Measurements from ENCODE around the gene FGFR2.

Gene FGFR2

DNA sequence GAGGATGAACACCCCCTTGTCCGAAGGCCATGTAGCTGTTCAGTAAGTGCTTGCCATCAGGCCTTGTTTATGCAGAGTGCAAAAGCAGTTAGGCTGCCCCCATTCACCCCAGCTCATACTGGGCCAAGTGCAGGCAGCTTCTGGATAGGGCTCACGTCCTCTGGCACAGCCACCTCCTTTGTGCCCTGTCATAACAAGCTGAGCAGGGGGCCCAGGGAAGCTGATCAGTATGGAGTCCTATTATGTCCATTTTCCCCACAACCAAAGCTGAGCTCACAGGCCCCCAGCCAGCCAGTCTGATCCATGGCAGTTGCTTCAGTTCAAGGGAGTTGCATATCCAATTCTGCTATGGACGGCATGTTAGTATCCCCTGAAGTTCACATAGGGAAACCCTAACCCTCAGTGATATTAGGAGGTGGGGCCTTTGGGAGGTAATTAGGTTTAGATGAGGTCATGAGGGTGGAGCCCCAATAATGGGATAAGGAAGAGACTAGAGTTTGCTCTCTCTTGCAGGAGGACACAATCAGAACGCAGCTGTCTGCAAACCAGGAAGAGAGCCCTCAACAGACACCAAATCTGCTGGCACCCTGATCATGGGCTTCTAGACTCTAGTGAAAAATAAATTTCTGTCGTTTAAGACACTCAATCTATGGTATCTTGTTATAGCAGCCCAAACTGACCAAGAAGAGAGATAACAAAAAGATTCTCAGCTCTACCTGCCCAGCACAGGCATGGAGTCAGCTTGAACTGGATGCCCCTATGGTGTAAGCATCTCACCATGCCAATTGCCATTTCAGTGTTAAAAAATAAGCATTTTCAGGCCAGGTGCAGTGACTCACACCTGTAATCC, 155.9 kb downstream of the FGFR2 start:
- no peak for DNase-seq

DNA sequence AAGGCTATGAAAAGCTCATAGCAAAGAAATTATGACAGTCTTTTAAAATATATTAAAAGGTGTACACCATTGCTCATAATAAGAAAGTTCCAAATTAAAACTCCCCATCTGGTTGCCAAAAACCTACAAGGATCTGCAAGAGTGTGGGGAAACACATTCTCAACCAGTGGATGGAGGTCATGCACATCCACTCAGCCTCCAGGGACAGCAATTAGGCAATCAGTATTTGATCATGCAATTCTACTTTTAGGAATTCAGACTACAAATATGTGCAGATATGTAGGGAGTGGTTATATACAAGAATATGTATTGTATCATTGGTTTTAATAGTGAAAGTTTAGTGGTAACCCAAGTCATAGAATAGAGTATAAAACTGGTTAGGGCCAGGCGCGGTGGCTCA, 157.8 kb downstream of the FGFR2 start:
- DNase-seq = no peak

DNA sequence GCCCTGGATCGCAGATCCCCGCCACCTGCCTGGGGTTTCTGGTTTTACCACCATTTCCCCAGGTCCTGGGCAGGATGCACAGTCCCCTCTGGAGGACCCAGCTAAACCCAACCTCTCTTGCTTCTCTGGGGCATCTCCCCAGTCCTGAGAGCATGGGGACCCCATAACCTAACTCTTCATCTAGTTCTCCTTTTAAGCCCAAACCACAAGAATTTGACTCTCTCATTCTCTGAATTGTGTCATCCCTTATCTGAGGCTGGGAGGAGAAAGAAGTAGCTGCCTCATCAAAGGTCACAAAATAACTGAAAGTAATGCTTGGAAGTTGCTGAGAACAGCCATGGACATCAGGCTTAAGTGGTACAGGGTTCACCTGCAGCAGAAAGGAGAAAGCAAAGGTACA, 159.9 kb downstream of the FGFR2 start:
- DNase-seq = no peak

DNA sequence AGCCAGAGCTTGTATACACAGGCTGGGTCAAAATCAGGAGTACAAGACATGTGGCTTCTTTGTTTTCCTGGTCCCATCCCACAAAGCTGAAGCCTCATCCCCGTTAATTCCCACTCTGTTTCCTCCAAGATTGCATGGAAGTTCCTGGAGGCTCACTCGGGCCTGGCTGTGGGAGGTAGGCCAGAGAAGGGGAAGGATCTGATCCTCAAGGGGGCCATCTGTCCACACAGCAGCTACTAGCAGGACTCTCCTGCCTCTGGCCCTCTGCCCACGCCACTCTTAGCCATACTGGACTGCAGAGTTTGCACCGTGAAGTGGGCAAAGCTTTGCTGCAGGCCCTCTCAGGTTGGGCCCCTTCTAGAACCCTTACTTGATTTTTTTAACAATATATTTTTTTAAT, 160.6 kb downstream of the FGFR2 start:
- DNase-seq = no peak

DNA sequence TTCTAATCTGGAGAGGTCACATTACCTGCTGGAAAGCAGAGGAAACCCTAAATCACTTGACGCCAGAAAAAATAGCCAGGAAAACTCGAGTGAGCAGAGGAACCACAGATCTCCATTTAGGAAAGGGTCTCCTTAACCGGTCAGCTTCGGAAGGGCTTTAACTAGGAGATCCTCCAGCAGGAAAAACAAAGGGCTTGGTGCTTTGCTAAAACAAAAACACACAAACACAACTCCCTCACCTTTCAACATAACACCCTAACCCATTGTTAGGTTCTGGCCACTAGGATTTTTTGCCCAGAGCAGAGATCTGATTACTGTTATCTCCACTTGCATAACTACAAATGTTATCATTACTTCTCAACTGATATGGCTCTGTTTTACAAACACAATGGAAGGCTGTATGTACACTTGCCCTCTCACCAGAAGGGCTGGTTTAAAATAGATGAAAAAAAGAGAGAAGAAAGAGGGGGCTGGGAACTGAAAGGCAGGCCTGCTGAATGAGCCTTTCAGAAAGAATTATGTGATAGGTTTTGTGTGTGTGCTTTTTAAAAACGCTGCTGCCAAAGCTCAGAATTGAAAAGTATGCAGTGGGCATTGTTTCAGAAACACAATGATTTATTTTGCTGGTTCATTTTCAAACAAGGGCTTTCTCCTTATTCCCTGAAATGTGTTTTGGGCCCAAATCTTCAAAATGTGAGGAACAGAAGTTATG, 161.5 kb downstream of the FGFR2 start:
- DNase-seq = no peak

DNA sequence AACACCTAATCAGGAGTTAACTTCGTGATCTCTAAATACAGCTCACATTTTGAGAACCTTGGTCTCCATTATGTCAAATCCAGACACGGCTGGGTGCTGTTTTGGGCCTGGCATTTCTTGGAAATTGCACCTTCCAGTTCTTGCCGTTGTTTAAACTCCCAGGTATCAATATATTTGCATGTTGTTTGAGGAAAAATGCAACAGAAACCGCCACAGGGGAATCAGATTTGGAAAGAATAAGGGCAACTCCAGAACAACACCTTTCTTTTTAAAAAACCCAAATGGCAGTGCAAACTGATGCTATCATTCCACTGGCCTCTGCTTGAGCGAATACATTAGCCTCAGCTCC, 162.0 kb downstream of the FGFR2 start:
- no peak for DNase-seq

DNA sequence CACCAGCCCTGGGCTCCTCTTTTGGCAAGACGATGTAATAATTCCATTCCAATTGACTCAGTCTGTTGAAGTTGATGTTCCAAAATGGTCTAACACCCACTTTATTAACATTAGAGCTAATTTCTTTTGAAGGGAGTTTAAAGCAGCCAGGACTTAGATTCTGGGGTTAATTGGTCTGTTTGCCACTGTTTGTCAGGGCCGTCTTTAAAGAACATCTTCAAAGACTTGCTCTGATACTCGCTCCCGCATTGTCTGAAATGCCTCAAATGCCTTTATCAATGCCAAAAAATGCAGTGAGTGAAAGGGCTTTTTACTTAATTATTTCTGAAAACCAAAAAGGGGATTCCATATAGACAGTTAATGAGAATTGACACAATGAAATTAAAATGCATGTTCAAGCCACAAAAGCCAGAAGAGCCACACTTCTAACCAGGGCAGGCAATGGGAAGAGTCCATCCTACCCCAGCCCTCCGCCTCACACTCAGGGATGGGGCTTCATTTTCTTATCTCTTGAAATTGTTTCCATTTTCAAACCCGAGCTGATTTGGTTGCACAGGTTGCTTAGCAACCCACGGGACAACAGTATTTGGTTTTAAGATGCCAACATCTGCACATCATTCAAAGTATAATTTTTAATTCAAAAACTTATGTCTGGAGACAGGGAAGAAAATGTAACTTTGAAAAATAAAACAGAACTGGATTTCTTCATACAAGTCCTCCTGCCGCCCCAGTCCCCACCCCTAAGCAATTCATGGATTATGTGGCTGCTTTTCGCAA, 163.0 kb downstream of the FGFR2 start:
- DNase-seq = no peak

DNA sequence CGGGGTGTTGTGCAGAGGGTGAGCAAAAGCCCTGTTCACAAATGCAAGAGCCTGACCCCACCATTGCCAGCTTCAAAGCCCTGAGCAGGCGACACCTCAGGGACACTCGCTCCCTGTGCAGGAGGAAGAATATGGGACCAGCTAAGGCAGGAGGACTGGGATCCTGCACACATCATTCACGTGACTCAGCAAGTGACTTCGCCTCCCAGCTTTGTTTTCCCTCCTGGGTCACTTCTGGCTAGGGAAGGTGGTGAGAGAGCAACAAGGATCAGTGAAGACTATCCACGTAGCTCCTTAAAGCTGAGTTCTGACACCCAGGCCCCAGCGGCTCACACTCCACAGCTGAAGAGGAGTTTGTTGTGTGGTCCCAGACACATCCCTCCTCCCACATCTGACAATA, 164.3 kb downstream of the FGFR2 start:
- no peak for DNase-seq

DNA sequence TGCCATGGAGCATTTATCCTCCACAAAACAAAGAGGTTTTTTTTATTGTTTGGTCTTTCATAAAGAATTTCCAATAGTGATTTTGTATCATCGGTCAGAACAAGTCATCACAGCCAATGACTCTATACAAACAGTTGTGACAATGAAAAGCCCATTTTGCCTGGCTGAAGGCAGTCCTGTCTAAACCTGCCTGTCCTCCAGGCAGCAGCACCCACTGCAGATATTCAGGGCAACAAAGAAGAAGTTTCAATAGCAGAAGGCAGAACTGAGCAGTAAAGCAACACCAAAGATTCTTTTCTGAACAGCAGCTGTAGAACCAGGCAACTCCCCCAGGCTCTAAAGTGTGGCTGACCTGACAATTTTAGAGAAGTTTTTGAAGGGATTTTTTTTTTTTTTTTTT, 169.4 kb downstream of the FGFR2 start:
- no peak for DNase-seq

Measured in SHP77 treated with DMSO at 0.1 percent for 48 hours (cell line).